ENCODE results near the gene ZNF232. TPM values are rescaled to one million over a fixed set of nuclear protein-coding genes. Genes with fewer than 3 reads are reported as not detected.
"Not testable (repeated sequence)": the region's sequence is repeated elsewhere in the genome, so short reads cannot be mapped to it uniquely, and the experiment has no call there.

Gene ZNF232
- 27.1 to 29.9 TPM (median 27.2 TPM) in 3 replicates for total RNA-seq

- peaks cover 16% of the 10 kb centered on the region for H3K4me1 Mint-ChIP-seq
- H3K27ac Mint-ChIP-seq: peak within 1 kb of the TSS; percentile 66
- H3K4me3 Mint-ChIP-seq: peak within 1 kb of the TSS; percentile 67
- H3K27me3 Mint-ChIP-seq (ENCODE audit: low read depth): no peaks in the 10 kb centered on the region
- H3K36me3 Mint-ChIP-seq: peaks cover 27% of the 10 kb centered on the region
- TF ChIP-seq, protein P1, sequence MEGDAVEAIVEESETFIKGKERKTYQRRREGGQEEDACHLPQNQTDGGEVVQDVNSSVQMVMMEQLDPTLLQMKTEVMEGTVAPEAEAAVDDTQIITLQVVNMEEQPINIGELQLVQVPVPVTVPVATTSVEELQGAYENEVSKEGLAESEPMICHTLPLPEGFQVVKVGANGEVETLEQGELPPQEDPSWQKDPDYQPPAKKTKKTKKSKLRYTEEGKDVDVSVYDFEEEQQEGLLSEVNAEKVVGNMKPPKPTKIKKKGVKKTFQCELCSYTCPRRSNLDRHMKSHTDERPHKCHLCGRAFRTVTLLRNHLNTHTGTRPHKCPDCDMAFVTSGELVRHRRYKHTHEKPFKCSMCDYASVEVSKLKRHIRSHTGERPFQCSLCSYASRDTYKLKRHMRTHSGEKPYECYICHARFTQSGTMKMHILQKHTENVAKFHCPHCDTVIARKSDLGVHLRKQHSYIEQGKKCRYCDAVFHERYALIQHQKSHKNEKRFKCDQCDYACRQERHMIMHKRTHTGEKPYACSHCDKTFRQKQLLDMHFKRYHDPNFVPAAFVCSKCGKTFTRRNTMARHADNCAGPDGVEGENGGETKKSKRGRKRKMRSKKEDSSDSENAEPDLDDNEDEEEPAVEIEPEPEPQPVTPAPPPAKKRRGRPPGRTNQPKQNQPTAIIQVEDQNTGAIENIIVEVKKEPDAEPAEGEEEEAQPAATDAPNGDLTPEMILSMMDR (IDR thresholded peaks at IDR 0.05; ENCODE audit: unreplicated experiment): no peak
- DNase-seq (ENCODE audit: low spot score in 2 of 2, unreplicated experiment in 2 of 2): peak; percentile 87 to 95
- H3K9me3 Mint-ChIP-seq: peaks cover 7% of the 10 kb centered on the region
Observed at GRCh38 chr17:5111402-5112204, at the start of gene ZNF232. Gene ZNF232, minus strand, starts transcription at chr17:5111878. Its CDS starts 56 bp downstream, at chr17:5111822.

GRCh38 chr17:5160702-5161101, 49.0 kb upstream of the ZNF232 start:
- H3K4me3 Mint-ChIP-seq; H3K9me3 Mint-ChIP-seq; H3K27ac Mint-ChIP-seq; H3K4me1 Mint-ChIP-seq; H3K36me3 Mint-ChIP-seq; DNase-seq (ENCODE audit: low spot score in 2 of 2, unreplicated experiment in 2 of 2): not testable (repeated sequence)
- H3K27me3 Mint-ChIP-seq (ENCODE audit: low read depth): peaks cover 49% of the 10 kb centered on the region

DNA sequence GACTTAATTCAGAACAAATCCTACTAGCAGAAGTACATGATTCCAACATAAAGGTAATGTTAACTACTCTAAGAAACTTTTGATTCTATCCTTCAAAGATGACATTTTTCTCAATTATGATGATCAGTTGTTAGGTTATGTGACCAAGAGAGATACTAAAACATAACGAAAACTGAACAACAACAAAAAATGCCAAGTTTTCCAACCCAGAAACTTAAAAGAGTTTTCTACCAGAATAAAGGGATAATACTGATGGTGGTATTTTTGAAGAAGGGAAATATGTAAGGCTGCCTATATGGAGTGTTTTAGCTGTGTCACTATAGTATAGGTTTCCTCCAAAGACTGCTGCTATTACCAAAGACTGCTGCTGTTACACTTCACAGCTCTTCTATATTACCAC, 34.4 kb upstream of the ZNF232 start:
- not testable (repeated sequence) for H3K4me1 Mint-ChIP-seq; DNase-seq (ENCODE audit: low spot score in 2 of 2, unreplicated experiment in 2 of 2); H3K27ac Mint-ChIP-seq; H3K4me3 Mint-ChIP-seq; H3K9me3 Mint-ChIP-seq; H3K36me3 Mint-ChIP-seq
- peaks cover 51% of the 10 kb centered on the region for H3K27me3 Mint-ChIP-seq (ENCODE audit: low read depth)

DNA sequence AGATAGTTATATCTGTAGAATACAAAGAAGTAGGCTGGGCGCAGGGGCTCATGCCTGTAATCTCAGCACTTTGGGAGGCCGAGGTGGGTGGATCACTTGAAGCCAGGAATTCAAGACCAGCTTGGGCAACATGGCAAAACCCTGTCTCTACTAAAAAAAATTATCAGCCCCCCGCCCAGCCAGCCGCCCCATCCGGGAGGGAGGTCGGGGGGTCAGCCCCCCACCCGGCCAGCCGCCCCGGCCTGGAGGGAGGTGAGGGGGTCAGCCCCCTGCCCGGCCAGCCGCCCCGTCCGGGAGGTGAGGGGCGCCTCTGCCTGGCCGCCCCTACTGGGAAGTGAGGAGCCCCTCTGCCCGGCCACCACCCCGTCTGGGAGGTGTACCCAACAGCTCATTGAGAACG, 31.2 kb upstream of the ZNF232 start:
- DNase-seq (ENCODE audit: low spot score in 2 of 2, unreplicated experiment in 2 of 2); H3K4me3 Mint-ChIP-seq; H3K9me3 Mint-ChIP-seq; H3K36me3 Mint-ChIP-seq; H3K4me1 Mint-ChIP-seq; H3K27ac Mint-ChIP-seq: not testable (repeated sequence)
- H3K27me3 Mint-ChIP-seq (ENCODE audit: low read depth): peaks cover 30% of the 10 kb centered on the region

DNA sequence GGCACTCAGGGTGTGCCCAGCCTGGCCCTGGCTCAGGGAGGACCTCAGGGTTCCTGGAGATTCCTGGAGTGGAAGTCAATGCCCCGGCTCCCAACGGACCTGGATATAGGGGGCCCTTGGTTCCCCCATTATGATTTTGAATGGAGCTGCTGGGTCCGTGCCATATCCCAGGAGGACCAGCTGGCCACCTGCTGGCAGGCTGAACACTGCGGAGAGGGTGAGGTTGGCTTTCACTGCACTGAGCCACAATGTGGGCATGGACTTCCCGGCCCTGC, 27.7 kb upstream of the ZNF232 start:
- TF ChIP-seq, protein P1 (IDR thresholded peaks at IDR 0.05; ENCODE audit: unreplicated experiment): no peak
- Mint-ChIP-seq H3K27me3 (ENCODE audit: low read depth) (peaks cover 8% of the 10 kb centered on the region), H3K27ac (no peak overlapping the region), H3K4me1 (no peaks in the 10 kb centered on the region), H3K4me3 (no peak overlapping the region), H3K9me3 (no peaks in the 10 kb centered on the region), H3K36me3 (no peaks in the 10 kb centered on the region)
- no peak for DNase-seq (ENCODE audit: low spot score in 2 of 2, unreplicated experiment in 2 of 2)

DNA sequence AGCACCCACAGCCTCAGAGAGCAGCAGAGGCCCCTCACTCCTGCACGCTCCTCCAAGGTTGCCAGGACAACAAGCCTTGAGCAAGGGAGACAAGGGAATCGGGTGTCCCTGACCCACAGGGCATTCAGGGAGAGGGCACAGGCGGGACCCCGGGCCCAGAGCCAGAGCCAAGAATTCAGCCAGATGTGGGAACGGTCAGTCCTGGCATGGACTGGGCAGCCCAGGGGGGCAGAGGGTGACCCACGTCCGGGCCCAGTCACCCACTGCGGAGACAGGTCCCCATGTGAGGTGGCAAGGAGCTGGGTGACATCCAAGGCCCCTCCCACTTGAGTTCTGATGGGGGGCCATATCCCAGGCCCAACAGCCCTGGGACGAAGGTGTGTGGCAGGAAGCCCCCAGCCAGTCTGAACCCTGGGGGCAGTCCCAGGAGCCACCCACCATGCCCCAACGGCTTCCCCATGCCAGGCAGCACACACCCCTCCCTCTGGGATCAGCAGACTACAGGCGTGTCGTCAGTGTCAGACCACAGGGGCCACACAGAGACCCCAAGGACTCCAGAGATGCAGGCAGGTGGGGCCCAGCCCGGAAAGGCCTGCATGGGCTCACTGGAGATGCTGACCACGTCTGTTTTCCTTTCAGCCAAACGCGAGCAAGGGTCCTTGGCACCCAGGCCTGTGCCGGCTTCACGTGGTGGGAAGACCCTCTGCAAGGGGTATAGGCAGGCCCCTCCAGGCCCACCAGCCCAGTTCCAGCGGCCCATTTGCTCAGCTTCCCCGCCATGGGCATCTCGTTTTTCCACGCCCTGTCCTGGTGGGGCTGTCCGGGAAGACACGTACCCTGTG, 27.2 kb upstream of the ZNF232 start:
- no peak for DNase-seq (ENCODE audit: low spot score in 2 of 2, unreplicated experiment in 2 of 2)
- H3K36me3 Mint-ChIP-seq: no peaks in the 10 kb centered on the region
- TF ChIP-seq, protein P1 (IDR thresholded peaks at IDR 0.05; ENCODE audit: unreplicated experiment): no peak
- no peak overlapping the region for H3K4me3 Mint-ChIP-seq
- no peaks in the 10 kb centered on the region for H3K4me1 Mint-ChIP-seq
- peaks cover 5% of the 10 kb centered on the region for H3K27me3 Mint-ChIP-seq (ENCODE audit: low read depth)
- H3K27ac Mint-ChIP-seq: no peak overlapping the region
- no peaks in the 10 kb centered on the region for H3K9me3 Mint-ChIP-seq

- H3K4me1 Mint-ChIP-seq; H3K4me3 Mint-ChIP-seq; H3K27ac Mint-ChIP-seq; DNase-seq (ENCODE audit: low spot score in 2 of 2, unreplicated experiment in 2 of 2); H3K9me3 Mint-ChIP-seq; H3K27me3 Mint-ChIP-seq (ENCODE audit: low read depth); H3K36me3 Mint-ChIP-seq: not testable (repeated sequence)
Observed at GRCh38 chr17:5138198-5138544, 26.5 kb upstream of the ZNF232 start.

DNA sequence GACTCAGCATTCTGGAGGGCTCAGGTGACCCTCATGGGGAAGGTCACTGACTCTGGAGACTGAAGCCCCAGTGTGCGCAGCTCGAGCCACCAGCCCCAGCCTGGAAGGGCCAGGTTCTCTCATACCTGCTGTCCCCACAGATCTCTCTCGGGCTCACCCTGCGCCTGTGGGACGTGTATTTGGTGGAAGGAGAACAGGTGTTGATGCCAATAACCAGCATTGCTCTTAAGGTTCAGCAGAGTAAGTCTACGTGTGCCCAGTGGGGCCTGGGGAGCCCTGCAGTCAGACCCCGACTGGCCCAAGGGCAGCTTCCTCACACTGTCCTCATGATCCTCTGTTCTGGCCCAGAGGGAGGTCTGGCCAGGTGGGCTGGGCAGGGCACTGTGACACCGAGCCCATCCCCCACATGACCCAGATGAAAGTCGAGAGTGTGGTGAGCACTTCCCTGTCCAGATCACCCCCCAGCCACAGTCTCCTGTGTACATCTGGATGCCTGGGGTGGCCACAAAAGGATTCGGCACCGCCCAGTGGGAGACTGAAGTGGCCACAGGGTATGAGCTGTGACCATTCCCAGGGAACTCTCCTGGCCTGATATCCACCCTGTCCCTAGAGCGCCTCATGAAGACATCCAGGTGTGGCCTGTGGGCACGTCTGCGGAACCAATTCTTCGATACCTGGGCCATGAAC, 26.0 kb upstream of the ZNF232 start:
- DNase-seq (ENCODE audit: low spot score in 2 of 2, unreplicated experiment in 2 of 2); H3K27me3 Mint-ChIP-seq (ENCODE audit: low read depth); H3K4me3 Mint-ChIP-seq; H3K4me1 Mint-ChIP-seq; H3K27ac Mint-ChIP-seq; H3K9me3 Mint-ChIP-seq; H3K36me3 Mint-ChIP-seq: not testable (repeated sequence)

DNA sequence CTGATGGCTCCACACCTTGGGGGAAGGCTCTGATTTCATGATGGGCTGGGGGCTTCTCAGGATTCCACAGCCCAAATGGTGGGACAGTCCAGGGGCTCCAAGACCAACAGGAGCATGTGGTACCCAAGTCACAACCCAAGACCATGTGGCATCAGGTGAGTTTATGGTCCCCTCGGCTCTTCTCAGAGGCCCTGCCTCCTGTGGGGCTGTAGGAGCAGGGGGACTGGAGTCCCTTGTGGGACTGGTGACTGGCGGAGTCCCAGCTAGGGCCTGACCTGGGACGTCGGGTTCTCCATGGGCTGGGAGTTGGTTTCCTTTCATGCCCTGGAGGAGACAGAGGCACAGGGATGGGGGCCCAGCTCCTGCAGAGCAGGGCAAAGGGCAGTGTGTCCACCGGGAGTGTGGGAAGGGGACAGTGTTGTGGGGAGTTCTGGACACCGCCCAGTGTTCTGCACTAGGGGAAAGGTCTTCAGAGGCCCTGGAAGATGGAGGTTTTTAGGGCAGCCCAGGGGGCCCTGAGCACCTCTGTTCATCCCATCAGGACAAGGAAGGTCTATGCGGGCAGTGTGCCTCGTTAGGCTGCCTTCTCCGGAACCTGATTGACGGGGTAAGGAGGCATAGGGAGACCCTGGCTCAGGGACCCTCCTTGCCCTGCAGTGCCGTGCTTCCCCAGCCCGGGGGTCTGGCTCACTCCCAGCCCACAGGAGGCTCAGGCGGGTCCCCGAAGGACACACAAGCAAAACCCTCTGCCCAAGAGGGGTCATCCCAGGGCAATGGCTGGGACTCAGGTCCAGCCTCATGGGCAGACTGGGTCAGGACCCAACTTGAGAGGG, 25.1 kb upstream of the ZNF232 start:
- not testable (repeated sequence) for H3K27me3 Mint-ChIP-seq (ENCODE audit: low read depth); H3K4me3 Mint-ChIP-seq; DNase-seq (ENCODE audit: low spot score in 2 of 2, unreplicated experiment in 2 of 2); H3K27ac Mint-ChIP-seq; H3K4me1 Mint-ChIP-seq; H3K9me3 Mint-ChIP-seq; H3K36me3 Mint-ChIP-seq
